Measurements from ENCODE around the gene BCAR1.

DNA sequence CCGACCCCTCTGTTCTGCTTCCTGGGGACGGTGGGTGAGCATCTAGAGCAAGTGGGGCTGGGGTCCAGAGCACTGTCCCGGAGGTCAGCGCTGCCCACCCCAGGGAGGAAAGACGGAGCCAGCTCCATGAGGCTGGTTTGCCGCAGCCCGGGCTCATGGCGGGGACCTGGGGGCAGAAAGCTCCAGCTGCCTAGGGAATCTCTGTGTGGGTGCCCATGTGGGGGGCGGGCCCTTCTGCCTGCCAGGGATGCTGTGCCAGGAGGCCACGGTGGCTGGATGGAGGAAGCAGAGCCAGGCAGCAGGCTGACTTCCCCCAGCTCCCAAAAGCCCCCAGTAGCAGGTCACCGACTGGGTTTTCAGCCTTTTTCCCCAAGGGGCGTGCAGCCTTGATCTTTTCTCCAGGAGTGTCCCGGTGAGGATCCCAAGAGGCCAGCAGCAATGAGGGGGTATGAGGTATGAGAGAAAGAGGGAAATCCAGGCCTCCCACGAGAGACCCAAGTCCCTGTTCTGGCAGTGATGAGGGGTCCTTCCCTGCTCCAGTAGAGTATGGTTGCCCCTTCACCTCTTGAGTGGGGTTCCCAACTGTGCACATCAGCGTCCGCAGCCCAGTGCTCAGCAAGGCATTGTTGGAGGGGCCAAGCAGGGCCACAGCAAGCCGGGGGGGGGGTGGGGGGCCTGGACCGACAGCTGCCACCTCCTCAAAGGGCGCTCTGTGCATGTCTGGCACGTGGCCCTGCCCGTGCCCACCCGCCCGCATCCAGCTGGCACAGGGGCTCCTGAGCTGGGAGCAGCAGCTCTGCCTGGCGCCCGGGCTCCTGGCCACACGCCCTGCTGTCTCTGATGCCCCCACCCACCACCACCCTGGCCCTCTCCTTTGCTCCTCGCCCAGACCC, 15.6 kb upstream of the BCAR1 start:
- TF ChIP-seq, protein P1, sequence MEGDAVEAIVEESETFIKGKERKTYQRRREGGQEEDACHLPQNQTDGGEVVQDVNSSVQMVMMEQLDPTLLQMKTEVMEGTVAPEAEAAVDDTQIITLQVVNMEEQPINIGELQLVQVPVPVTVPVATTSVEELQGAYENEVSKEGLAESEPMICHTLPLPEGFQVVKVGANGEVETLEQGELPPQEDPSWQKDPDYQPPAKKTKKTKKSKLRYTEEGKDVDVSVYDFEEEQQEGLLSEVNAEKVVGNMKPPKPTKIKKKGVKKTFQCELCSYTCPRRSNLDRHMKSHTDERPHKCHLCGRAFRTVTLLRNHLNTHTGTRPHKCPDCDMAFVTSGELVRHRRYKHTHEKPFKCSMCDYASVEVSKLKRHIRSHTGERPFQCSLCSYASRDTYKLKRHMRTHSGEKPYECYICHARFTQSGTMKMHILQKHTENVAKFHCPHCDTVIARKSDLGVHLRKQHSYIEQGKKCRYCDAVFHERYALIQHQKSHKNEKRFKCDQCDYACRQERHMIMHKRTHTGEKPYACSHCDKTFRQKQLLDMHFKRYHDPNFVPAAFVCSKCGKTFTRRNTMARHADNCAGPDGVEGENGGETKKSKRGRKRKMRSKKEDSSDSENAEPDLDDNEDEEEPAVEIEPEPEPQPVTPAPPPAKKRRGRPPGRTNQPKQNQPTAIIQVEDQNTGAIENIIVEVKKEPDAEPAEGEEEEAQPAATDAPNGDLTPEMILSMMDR (IDR thresholded peaks at IDR 0.05), result no peak
- TF ChIP-seq POLR2A (IDR thresholded peaks at IDR 0.05) (no peak), POLR2AphosphoS5 (IDR thresholded peaks at IDR 0.05) (no peak)
